Activated CD4-positive, CD25-positive, alpha-beta regulatory T cell (primary cell): ENCODE results near the gene FKRP.
"Not testable (repeated sequence)": the region's sequence is repeated elsewhere in the genome, so short reads cannot be mapped to it uniquely, and the experiment has no call there.

Source experiments
- DNase-seq, 4 experiments: peaks; one replicate each; lab custom pipeline; 2025; lab: John Stamatoyannopoulos, UW

Gene FKRP, protein sequence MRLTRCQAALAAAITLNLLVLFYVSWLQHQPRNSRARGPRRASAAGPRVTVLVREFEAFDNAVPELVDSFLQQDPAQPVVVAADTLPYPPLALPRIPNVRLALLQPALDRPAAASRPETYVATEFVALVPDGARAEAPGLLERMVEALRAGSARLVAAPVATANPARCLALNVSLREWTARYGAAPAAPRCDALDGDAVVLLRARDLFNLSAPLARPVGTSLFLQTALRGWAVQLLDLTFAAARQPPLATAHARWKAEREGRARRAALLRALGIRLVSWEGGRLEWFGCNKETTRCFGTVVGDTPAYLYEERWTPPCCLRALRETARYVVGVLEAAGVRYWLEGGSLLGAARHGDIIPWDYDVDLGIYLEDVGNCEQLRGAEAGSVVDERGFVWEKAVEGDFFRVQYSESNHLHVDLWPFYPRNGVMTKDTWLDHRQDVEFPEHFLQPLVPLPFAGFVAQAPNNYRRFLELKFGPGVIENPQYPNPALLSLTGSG

DNA sequence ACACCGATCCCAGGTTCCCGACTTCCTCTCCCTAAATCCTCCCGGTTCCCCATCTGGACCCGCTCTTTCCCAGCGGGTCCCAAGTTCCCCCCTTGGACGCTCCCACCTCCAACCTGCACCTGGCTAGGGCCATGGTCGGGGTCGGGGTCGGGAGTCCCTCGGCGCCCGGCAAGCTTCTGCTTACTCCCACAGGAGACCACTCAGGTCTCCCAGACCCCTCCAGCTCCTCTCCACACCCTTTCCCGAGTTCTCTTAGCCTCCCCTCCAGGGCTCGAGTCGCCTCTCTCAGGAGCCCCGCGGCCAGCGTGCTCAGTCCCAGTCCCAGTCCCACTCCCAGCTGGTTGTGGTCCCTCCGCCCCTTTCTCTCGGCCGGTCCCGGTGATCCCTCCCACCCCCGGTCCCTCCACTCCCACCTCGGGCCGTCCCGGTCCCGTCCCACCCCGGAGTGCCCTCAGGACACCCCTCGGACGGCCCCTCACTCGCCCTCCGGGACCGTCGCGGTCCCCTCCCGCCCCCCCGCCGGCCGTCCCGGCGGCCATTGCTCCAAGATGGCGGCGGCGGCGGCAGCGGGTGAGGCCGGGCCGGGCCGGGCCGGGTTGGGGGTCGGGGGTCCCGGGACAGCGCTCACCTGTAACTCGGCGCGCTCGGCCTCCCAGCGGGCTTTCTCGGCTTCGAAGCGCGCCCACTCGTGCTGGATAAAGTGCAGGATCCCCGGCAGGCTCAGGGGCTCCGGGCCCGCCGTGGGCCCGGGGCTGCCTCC lies at the start of gene FKRP:
TSS of gene FKRP (plus strand) at position 537 of the 760 bp plus-strand sequence. CDS start 9,394 bp downstream, outside the sequence.
- peak in 3 of 4 experiments; percentile 12 to 29 (median 22) for DNase-seq

DNA sequence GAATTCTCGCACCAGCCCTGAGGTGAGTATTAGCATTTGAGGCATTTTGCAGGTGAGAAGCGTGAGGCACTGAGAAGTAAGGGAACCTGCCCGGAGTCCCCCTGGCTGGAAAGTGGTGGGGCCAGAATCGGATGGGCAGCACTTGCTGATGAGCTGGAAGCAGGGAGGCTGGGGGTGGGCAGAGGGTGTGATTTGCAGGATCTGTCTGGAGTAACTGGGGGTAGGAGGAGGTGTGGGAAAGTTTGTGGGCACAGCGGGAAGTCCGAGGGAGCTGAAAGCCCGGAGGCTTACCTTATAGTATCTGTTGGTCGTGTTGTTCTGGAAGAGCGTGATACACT lies 49.0 kb upstream of the FKRP start:
- DNase-seq = no peak

DNA sequence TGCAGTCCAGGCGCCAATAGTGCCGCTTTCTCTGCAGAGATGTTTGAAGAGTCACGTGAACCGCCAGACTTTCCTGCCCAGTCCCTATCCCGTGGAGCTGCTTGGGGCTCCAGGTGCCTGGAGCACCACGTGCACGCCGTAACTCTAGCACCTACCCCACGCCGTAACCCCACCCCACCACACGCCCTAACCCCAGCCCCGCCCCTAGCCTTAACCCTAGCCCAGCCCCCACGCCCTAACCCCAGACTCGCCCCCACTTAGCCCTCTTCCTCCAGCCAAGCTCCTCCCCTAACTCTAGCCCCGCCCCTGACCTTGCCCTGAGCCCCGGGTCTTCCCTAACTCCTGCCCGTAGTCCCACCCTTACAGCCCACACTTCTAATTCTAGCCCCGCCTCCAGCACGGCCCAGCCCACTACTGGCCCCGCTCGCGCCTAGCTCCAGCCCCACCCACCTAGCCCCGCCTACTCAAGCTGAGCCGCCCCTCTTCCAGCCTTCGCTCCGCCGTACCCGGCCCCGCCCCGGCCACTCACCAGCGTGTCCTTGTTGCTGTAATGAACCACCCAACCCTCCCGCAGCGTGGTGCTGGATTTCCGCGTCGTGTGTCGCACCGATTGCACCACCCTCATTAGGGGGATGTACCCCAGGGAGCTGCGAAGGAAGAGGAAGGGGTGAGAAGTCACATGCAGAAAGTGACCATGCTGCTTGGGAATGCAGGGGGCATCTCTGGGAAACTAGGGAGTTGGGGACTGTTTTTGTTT lies 48.5 kb upstream of the FKRP start:
- DNase-seq = no peak

DNA sequence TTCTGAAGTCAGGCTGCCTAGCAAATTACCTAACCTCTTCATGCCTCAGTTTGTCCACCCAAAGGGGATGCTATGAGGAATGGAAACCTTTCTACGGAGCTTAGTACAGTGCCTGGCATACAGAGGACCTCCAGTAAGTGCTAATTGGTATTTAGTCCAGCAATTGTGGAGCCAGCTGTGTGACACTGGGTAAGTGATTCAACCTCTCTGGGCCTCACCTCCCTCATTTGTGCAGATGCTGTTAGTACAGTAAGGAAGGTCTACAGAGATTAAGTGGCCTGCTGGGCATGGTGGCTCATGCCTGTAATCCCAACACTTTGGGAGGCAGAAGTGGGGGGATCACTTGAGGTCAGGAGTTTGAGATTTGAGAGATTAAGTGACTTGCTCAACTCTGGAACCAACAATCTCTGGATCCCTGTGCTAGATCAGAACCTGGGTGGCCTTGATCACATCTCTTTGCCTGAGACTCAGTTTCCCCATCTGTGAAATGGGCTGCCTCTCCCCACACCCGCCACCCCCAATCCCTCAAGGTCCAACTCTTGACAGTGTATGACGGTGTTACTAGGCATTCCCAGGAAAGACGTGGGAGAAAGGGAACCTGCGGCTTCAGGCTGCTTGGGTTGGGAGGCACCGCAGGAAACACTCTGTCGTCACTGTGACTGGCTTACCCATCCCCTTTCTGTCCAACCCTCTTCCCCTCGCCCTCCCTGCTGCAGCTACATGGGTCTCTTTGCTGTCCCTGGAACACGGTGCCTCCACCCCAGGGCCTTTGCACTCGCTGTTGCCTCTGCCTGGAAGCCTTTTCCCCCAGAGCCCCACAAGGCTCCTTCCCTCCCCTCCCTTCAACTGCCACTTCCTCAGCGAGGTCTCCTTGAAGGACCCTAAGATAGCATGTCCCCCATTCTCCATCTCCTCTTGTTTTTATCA lies 47.2 kb upstream of the FKRP start:
- no peak for DNase-seq

DNA sequence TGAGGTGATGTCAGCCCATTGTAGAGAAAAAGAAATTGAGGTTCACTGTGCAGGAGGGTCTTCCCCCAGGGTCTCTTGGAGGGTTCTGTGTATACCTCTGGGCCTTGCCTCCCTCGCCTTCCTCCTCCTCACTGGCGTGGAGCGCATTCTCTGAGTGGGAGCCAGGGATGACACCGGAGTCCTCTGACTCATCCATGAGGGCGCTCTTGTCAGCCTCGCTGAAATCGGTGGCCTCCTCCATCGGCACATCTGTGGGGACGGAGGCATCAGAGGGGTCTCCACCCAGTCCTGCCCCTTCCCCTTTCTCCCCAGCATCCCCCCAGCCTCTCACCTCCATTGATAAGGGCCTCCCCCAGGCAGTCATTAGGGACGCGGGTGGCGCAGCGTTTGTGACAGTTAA lies 45.2 kb upstream of the FKRP start:
- DNase-seq = no peak

DNA sequence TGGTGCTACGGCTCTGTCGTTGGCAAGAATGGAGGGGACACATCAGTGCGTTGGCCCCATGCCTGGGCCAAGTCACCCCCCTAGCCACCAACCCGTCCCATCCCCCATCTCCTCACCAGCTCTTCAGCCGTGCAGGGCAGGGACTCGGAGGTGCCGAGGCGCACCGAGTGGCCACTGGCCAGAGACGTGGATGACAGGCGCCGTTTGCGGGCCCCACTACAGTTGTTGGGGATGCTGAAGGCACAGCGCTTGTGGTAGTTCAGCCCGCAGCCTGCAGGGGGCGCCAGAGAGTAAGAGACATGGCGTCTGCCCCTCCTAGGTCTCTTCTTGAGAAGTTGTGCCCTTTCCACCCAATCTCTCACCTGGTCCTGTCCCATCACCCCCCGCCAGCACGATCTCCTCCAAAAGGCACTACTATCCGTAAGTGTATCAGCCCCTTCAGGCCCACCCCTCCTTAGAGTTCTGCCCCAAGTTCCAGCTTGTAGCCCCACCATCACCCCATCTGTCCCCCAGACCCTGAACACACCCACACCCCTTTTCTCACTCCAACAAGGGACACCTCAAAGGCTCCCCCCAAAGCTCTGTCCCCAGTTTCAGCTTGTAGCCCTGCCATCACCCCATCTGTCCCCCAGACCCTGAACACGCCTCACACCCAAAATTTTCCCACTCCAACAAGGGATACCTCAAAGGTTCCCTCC lies 41.3 kb upstream of the FKRP start:
- peak; percentile 73 to 95 (median 87) for DNase-seq

DNA sequence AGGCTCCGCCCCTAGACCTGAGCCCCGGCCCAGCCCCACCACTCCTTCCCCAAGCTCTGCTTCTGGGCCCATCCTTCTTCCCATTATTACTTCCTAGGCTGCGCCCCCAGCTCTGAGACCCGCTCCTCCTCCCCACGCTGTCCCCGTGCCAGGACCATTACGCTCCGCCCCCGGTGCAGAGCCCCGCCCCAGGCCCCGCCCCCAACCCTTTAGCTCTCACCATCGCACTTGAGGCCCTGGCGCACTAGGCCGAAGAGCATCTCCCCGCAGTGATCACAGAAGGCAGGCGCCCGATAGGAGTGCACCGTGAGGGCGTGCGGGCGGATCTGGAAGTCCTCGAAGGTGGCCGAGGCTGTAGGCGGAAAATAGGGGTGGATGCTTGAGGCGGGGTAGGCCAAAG lies 35.2 kb upstream of the FKRP start:
- no peak for DNase-seq

DNA sequence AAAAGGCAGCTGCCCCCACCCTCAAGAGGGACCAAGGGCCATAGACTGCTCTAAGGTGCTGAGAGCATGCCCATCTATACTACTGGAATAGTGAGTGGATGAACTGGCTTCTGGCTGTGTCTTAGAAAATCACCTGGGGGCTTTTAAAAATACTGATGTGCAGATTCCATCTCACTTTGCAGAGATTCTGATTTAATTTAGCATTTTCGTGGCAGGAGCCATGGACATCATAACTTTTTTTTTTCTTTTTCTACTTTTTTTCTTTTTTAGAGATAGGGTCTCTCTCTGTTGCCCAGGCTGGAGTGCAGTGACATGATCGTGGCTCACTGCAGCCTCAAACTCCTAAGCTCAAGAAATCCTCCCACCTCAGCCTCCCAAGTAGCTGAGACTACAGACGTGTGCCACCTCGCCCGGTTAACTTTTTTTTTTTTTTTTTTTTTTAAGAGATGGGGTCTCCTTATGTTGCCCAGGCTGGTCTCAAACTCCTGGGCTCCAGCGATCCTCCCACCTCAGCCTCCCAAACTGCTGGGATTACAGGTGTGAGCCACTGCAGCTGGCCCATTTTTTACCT lies 33.0 kb upstream of the FKRP start:
- DNase-seq = not testable (repeated sequence)

DNA sequence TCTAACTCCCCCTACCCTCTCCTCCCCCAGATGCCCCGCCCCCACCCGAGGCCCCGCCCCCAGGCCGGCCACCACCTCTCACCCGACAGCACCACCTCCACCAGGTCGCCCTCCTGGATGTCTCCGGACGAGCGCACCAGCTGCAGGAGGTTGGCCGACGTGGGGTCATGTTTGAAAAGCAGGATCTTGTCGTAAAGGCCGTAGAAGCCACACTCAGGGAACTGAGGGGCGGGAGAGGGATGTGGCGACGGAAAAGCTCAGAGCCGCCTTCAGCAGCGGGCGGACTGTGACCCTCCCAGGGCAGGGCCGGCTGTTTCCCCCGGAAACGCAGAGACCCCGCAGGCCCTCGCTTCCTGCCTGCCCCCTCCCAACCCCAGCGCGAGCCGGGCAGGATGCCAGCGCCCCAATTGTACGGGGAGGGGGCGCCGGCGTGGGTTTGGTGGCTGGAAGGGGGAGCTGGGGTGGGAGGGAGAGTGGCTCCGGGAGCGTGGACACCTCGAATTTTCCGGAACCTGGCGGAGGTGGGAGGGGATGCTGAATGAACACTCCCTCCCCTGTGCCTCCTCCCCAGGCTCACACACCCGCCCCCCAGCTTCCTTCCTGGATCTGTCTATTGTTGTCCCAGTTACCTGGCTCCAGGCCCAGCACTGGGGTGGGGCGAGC lies 31.9 kb upstream of the FKRP start:
- peak in 3 of 4 experiments; percentile 46 to 71 (median 59) for DNase-seq

DNA sequence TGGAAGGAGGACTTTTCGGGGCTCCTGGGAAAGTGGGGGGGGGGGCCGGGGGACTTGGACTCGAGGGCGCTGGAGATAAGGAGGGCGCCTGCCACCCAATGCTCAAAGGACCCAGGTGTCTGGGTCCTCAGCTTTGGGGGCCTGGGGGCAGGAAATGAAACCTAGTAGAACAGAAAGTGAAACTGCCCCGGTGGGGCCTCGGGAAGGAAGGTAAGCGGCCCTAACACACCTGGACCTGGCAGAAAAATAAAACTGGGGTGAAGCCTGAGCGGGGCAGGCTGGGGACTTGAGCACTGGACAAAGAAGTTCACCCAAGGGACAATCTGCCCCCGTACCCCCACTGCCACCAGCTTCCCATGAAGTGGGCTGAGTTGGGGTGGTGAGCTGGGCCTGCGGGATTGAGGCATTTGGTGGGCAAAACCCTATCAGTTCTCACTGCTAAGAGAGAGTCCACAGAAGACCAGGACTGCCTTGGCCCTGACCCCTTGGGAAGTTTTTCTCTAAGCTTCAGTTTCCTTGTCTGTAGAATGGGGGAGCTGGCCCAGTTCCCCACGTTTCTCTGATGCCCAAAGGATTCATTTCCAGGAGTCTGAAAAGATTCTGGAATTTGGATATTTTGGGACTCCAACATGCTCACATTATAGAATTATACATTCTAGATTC lies 31.3 kb upstream of the FKRP start:
- DNase-seq = peak; percentile 43 to 71 (median 52)

DNA sequence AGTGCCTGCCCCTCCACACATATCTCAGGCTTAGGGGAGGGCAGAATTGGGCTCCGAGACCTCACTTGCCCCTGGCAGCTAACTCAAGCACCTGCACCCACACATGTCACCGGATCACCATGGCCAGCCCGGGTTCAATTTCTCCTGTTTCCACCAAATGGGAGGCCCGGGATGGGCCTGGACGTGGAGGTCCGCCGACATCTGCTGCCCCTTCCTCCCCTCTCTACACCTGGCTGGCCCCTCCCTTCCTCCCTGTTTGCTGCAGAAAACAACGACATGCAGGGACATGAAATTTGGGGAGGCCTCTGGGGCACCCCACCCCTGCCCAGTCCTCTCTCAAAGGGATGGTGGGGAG lies 30.3 kb upstream of the FKRP start:
- no peak for DNase-seq

DNA sequence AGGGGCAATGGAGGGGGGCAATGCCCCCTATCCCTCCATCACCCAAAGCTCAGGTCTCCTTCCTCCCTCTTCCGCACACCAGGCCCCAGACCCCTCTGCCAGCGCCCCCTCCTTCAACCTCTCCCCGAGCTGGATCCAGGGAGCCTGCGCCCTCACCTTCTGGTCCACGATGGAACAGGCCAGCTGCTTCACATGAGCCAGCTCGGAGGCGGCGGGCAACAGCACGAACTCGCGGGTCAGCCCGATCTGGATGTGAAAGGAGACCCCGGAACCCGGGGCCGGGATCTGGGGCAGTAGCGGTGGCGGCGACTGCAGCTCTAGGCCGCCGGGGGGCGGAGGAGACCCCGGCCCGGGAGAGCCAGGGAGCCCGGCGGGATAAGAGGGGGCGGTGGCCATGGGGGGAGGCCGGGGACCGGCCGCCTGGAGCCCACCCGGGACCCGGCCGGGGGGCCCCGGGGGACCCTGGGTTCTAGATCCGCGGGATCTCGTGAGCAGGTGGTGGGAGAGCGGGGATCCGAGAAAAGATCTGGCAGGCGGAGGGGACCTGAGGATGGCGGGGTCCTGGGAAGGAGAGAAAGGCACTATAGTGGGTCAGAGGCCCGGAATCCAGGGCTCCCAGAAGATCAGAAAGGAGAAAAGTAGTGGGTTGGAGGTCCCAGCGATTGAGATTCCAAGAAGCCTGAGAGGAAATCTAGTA lies 29.7 kb upstream of the FKRP start:
- no peak for DNase-seq

DNA sequence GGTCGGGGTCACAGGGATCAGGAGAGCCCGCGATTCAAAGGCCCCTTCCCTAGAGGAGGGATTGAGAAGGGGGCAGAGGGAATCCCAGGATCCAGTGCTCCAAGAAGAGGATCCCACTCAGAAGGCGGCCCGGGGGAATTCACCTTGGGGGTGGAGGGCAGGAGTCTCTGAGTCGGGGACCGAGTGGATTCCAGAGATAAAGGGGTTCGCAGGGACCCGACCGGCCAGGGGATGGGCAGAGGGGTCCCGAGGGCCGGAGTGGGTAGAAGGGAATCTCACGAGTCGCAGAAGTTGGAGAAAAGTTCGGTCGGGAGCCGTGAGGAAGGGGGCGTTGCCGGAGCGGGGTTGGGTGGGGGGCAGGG lies 29.2 kb upstream of the FKRP start:
- DNase-seq = no peak

DNA sequence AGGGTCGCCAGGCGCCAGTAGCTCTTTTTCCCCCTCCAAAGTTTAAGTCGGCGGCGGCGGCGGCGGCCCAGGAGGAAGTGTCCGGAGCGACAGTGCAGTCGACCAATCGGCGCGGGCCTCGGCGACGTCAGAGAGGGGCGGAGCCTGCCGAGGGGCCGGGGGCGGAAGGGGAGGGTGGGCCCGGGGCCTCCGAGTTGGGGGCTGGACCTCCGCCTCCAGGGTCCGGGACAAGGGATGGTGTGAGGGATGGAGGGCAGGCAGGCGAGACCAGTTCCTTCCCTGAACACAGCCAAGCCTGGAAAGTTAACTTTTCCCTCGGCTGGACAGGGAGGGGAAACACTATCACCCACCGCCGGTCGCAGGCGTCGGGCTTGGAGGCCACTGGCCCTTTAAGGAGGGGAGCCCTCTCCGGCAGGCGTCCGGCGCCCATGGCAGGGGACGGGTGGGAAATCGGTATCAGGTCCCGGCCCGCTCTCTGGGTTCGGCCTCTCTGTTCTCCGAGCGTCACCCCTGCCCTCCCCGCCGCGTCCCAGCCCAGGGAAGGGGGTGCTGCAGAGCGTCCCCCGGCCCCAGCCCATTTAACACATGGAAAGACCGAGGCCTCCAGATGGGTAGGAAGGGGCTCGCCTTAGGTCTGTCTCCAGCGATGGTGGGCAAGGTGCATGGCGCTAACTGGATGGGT lies 28.7 kb upstream of the FKRP start, which contains the start of gene PRKD2:
TSS of gene PRKD2 (minus strand) at position 81 of the 682 bp plus-strand sequence. CDS start 744 bp downstream, outside the sequence.
- DNase-seq = peak; percentile 80 to 86 (median 82)

DNA sequence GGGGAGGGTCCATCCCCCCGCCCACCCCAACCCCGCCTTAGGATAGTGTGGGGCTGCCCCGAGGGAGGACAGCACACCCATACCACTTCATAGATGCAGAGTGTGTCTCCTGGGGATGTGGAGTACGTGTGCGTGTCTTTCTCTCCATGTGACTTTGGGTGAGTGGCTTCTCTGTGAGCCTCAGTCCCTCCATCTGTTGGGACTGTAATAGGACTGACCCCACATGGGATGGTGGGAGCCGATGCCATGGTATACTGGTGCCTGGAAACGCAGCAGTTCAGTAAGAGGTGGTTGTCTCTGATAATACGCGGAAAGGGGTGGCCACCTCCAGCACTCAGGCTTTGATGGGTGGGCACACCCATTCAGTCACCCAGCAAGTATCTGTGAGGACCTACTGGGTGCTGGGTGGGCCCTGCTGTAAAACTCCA lies 28.1 kb upstream of the FKRP start:
- no peak for DNase-seq

DNA sequence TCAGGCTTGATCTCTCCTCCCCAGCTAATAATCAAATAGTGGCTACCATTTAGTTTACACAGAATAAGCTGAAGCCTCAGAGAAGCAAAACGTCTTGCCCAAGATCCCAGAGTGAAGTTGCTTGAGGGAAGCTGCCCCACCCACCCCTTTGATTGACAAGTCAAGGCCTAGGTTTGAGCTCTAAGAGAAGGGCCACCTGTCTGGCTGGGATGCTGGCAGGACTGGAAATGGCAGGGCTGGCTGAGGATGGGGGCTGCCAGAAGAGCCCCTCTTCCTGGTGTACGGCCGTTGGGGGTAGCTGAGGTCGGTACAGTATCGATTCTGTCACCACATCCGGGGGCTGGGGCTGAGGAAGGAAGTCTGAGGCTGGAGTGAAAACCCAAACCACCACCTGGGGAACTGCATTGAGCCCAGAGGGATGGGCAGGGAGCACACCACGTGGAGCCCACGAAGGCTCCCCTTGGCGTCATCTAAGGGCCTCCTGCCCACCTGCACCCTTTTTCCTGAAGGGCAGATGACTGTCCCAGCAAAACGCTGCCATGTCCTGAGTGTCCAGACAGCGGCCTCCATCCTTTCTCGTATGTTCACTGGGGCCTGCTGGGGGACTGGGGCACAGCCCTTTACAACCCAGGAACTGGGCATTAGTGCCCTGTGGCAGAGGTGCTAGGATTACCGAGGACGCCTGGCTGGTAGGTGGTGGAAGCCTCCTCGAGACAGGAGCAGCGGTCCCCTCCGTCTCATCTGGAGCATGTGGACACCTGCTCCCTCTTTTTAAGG lies 27.5 kb upstream of the FKRP start:
- peak in 2 of 4 experiments; percentile 33 to 34 for DNase-seq
